ENCODE data around the gene FILIP1. TPM values are rescaled to one million over a fixed set of nuclear protein-coding genes. Genes with fewer than 3 reads are reported as not detected.

Gene FILIP1
- total RNA-seq, 1 donor from 2014 or later: 2.0 TPM

DNA sequence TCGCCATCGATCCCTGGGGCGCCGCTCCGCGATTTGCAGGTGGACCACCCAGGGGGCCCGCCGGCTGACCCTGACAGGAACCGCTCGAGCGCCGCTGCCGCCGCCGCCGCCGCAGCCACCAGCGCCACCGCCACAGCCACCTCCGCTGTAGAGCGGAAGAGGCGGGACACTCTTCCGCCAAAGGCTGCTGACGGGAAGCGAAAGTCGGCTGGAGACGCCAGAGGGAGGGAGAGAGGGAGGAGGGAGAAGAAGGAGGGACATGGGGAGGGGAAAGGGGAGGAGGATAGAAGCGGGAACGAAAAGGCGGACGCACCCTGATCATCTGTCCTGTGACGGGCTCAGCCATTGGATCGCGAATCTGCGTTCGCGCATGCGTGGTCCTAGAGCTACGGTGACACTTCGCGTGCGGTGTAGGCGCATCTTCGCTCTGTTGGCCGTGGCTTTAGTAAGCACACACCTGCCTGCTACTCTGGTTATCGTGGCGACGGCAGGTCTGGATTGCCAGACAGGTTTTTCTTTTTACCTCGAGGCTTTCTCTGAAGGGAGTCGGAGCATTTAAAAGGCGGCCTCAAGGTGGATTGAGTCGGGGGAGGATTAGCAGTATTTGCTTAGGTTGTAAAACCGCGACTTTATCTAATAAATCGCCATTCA lies 208.8 kb downstream of the FILIP1 start, which contains the start of gene TMEM30A:
TSS of gene TMEM30A (minus strand) at position 161 of the 651 bp plus-strand sequence. CDS start at position 7, 154 bp downstream.
- peak; percentile 98 for FAIRE-seq
- no peaks in the 10 kb centered on the region for H3K36me3 Mint-ChIP-seq (ENCODE audit: low read depth, unreplicated experiment)
- H2AFZ ChIP-seq (ENCODE audit: low read depth, low read length): peak within 1 kb of the TSS; percentile 82

GRCh38 chr6:75283907-75284631 lies 209.5 kb downstream of the FILIP1 start:
- H3K4me1 ChIP-seq (ENCODE audit: insufficient read depth, low read length): peaks cover 13% of the 10 kb centered on the region
- H3K9me3 Mint-ChIP-seq (ENCODE audit: unreplicated experiment): no peaks in the 10 kb centered on the region
- H3K27ac Mint-ChIP-seq (ENCODE audit: unreplicated experiment): no peak overlapping the region
- H3K27ac ChIP-seq (ENCODE audit: low read depth, low read length): peak overlapping the region; percentile 90
- H4K20me1 ChIP-seq (ENCODE audit: insufficient read depth, low read length): peaks cover 43% of the 10 kb centered on the region
- no peaks in the 10 kb centered on the region for H3K36me3 Mint-ChIP-seq (ENCODE audit: low read depth, unreplicated experiment)
- no peaks in the 10 kb centered on the region for H3K9me3 ChIP-seq (ENCODE audit: insufficient read depth, low read depth, low read length)
- no peak for FAIRE-seq
- H3K79me2 ChIP-seq (ENCODE audit: insufficient read depth, low read length): peaks cover 58% of the 10 kb centered on the region
- H2AFZ ChIP-seq (ENCODE audit: low read depth, low read length): peak overlapping the region; percentile 82
- no peaks in the 10 kb centered on the region for H3K27me3 Mint-ChIP-seq (ENCODE audit: low read depth, unreplicated experiment)
- H3K4me3 Mint-ChIP-seq (ENCODE audit: unreplicated experiment): no peak overlapping the region
- H3K4me1 Mint-ChIP-seq (ENCODE audit: low read depth, unreplicated experiment): peaks cover 12% of the 10 kb centered on the region
- H3K9ac ChIP-seq (ENCODE audit: low read length): peak overlapping the region; percentile 96
- peak; percentile 37 for DNase-seq (ENCODE audit: low read depth)
- TF ChIP-seq, protein P1, sequence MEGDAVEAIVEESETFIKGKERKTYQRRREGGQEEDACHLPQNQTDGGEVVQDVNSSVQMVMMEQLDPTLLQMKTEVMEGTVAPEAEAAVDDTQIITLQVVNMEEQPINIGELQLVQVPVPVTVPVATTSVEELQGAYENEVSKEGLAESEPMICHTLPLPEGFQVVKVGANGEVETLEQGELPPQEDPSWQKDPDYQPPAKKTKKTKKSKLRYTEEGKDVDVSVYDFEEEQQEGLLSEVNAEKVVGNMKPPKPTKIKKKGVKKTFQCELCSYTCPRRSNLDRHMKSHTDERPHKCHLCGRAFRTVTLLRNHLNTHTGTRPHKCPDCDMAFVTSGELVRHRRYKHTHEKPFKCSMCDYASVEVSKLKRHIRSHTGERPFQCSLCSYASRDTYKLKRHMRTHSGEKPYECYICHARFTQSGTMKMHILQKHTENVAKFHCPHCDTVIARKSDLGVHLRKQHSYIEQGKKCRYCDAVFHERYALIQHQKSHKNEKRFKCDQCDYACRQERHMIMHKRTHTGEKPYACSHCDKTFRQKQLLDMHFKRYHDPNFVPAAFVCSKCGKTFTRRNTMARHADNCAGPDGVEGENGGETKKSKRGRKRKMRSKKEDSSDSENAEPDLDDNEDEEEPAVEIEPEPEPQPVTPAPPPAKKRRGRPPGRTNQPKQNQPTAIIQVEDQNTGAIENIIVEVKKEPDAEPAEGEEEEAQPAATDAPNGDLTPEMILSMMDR (IDR thresholded peaks at IDR 0.05; ENCODE audit: insufficient read depth, low read depth, low read length): no peak
- no peak for TF ChIP-seq EZH2 (IDR thresholded peaks at IDR 0.05; ENCODE audit: insufficient read depth, low read length)
- peak overlapping the region; percentile 97 for H3K4me2 ChIP-seq (ENCODE audit: low read length)
- no peaks in the 10 kb centered on the region for H3K36me3 ChIP-seq (ENCODE audit: insufficient read depth, low read length)
- peak overlapping the region; percentile 90 for H3K4me3 ChIP-seq (ENCODE audit: insufficient read depth, low read depth, low read length)
- H3K27me3 ChIP-seq (ENCODE audit: insufficient read depth, low read length): no peaks in the 10 kb centered on the region

More for the DNA sequence above, 208.8 kb downstream of the FILIP1 start, which contains the start of gene TMEM30A:
- H4K20me1 ChIP-seq (ENCODE audit: insufficient read depth, low read length): peaks cover 37% of the 10 kb centered on the region
- TF ChIP-seq, protein P1 (IDR thresholded peaks at IDR 0.05; ENCODE audit: insufficient read depth, low read depth, low read length): no peak
- TF ChIP-seq EZH2 (IDR thresholded peaks at IDR 0.05; ENCODE audit: insufficient read depth, low read length): no peak
- no peaks in the 10 kb centered on the region for H3K9me3 ChIP-seq (ENCODE audit: insufficient read depth, low read depth, low read length)
- no peaks in the 10 kb centered on the region for H3K36me3 ChIP-seq (ENCODE audit: insufficient read depth, low read length)
- peaks cover 9% of the 10 kb centered on the region for H3K4me1 ChIP-seq (ENCODE audit: insufficient read depth, low read length)
- Mint-ChIP-seq H3K27me3 (ENCODE audit: low read depth, unreplicated experiment) (no peaks in the 10 kb centered on the region), H3K27ac (ENCODE audit: unreplicated experiment) (no peak within 1 kb of the TSS), H3K4me3 (ENCODE audit: unreplicated experiment) (no peak within 1 kb of the TSS), H3K9me3 (ENCODE audit: unreplicated experiment) (no peaks in the 10 kb centered on the region), H3K4me1 (ENCODE audit: low read depth, unreplicated experiment) (peaks cover 10% of the 10 kb centered on the region)
- DNase-seq (ENCODE audit: low read depth): peak; percentile 99
- peak within 1 kb of the TSS; percentile 97 for H3K4me2 ChIP-seq (ENCODE audit: low read length)
- H3K79me2 ChIP-seq (ENCODE audit: insufficient read depth, low read length): peaks cover 51% of the 10 kb centered on the region
- peak within 1 kb of the TSS; percentile 96 for H3K9ac ChIP-seq (ENCODE audit: low read length)
- peak within 1 kb of the TSS; percentile 90 for H3K4me3 ChIP-seq (ENCODE audit: insufficient read depth, low read depth, low read length)
- H3K27me3 ChIP-seq (ENCODE audit: insufficient read depth, low read length): no peaks in the 10 kb centered on the region
- H3K27ac ChIP-seq (ENCODE audit: low read depth, low read length): peak within 1 kb of the TSS; percentile 90
